ENCODE data around the gene B3GNT2.

GRCh38 chr2:62238236-62238635 lies 42.3 kb downstream of the B3GNT2 start:
- TF ChIP-seq CTCF (IDR thresholded peaks at IDR 0.05; ENCODE audit: low read length) (no peak), EZH2 (optimal IDR thresholded peaks at IDR 0.05; ENCODE audit: low read depth, low read length) (no peak)

All from MM.1S (cell line).